Right cardiac atrium (tissue), 5 donors: ENCODE results near the gene MET. TPM values are rescaled to one million over a fixed set of nuclear protein-coding genes. Genes with fewer than 3 reads are reported as not detected.

Experiments
- ATAC-seq, 2 donors: fragments of 200-7000 bp; cut with Tn5 transposase; one replicate each; pipeline versions ENCODE4 v1.8.0 to v1.9.1; 2020; ENCODE audit warnings: moderate library complexity in 2 of 2, mild to moderate bottlenecking in 1 of 2
- DNase-seq, 3 donors: peaks; one replicate each; pipeline ENCODE4 v3.0.0-alpha.2; 2020
- H3K27ac ChIP-seq: one replicate; pipeline ENCODE4 v1.5.1; 2013; ENCODE audit warnings: mild to moderate bottlenecking, low read length, control low read depth, moderate library complexity
- H3K27me3 ChIP-seq: one replicate; pipeline ENCODE4 v1.6.1; 2013; ENCODE audit not compliant: control insufficient read depth, insufficient read depth
- H3K4me1 ChIP-seq: one replicate; pipeline ENCODE4 v1.6.1; 2013; ENCODE audit warnings: low read length; ENCODE audit not compliant: control insufficient read depth, insufficient read depth
- H3K4me3 ChIP-seq: one replicate; pipeline ENCODE4 v1.5.1; 2013; ENCODE audit warnings: low read length, control low read depth
- H3K9me3 ChIP-seq: one replicate; pipeline ENCODE4 v1.6.1; 2013; ENCODE audit warnings: low read length; ENCODE audit not compliant: control insufficient read depth
- WGBS: extraction: QIAGEN DNeasy Blood & Tissue Kit; methylation state at CpG from one replicate; pipeline ENCODE4 v1.1.7; 2013; 5-methylcytosine and 5-hydroxymethylcytosine counted together
- intact Hi-C, 4 donors: fragments of 100-400 bp; cut with DNase I; formaldehyde crosslinking; loops; one replicate each; pipeline versions ENCODE4 v1.11.0 to v1.14.0; 2022 to 2023
- polyA plus RNA-seq: library from polyadenylated mRNA; stranded (reverse); fragments of 200-250 nt; gene quantifications from one replicate; pipeline ENCODE4 v1.2.3, GENCODE V29; 2013
- total RNA-seq, 4 donors: library from RNA; stranded (reverse); fragmentation: NEBNext Ultra II Directional; extraction: Animal tissue kit (Norgen Biotek cat#: 25700); gene quantifications; one replicate each; pipeline ENCODE4 v1.2.1, GENCODE V29; 2021
- donor health status: healthy with polysubstance abuse.
- donor health status: DM: no; HTN: yes; CAD: no.
- donor health status: DM: no; HTN: no; CAD: no.
- donor health status: DM: no; HTN: yes; CAD: no; lungs with severe emphysema.
- donor health status: DM: yes; HTN: yes; CAD: no.

MET gene
- total and polyA plus RNA-seq, 5 donors: 4.1 to 20.0 (median 13.3) TPM

DNA sequence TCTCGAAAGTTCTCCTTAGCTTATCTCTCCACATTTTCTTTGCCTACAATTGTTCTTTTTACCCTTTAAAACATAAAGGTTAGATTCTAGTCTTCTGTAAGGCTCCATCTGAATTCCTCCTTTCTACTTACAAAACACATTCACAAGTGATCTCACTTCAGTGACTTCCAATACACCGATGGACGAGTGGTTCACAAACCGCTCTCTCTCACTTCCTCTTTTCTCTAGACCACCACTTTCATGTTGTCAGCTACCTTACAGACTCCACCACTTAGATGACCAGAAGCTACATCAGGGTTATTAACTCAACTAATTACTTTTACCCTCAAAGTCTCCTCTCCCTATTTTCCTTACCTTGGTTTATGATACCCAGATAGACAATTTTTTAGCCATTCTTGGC, 11.8 kb downstream of the MET start:
- Histone ChIP-seq H3K9me3 (no peaks in the 10 kb centered on the region), H3K4me1 (no peaks in the 10 kb centered on the region), H3K27me3 (no peaks in the 10 kb centered on the region), H3K4me3 (no peak overlapping the region), H3K27ac (no peak overlapping the region)
- DNase-seq (no peak), ATAC-seq (no peak)
- 86% methylated on average over 4 of the region's 4 CpGs for WGBS
- intact Hi-C loops: no loop called here

DNA sequence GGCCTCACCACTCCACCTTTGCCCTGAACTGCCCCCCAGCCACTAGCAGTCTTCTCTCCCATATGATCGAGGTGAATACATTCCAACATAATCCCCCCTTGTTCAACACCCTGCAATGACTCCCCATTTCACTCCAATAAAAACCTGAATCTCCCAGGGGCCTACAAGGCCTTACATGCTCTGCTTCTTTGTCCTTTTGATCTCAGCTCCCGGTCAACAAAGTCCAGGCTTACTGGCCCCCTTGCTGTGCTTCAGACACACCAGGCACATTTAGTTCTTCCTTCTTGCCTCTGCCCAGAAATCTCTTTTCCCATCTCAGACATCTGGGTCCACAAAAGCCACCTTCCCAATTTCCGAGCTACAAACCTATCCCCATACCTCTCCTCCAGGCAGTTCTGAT, 14.0 kb downstream of the MET start:
- no peaks in the 10 kb centered on the region for H3K27me3 ChIP-seq
- DNase-seq: no peak
- no peak overlapping the region for H3K27ac ChIP-seq
- H3K9me3 ChIP-seq: no peaks in the 10 kb centered on the region
- no peak overlapping the region for H3K4me3 ChIP-seq
- H3K4me1 ChIP-seq: no peaks in the 10 kb centered on the region
- WGBS: 88% methylated on average over 3 of the region's 3 CpGs
- intact Hi-C loops: no loop called here
- no peak for ATAC-seq

DNA sequence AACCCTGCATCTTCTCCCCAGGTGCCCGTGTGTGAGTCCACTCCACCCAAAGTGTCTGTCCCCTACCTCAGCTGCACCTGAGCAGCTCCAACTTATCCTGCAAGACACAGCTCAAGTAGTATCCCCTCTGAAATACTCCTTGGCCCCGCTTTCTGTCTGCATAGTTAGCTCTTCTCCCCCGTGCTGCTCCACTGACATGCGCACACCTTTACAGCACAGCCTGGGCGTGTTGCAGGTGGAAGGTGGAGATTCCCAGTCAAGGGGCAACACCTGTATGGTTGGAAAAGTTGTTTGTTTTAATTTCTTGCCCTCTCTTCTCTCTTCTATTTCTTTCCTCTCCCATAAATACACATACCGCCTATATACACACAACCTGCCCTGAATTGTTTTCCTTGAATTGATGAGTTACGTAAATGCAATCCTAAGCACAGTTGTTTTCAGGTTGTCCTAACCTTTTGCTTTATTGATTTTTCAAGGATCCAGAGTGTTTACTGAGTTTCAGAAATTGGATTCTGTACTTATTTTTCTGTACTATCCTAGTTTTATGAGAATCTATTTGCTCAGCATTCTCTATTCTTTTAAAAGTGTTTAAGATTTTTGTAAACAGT, 14.9 kb downstream of the MET start:
- Histone ChIP-seq H3K9me3 (no peaks in the 10 kb centered on the region), H3K4me1 (peaks cover 2% of the 10 kb centered on the region), H3K27ac (no peak overlapping the region), H3K27me3 (no peaks in the 10 kb centered on the region), H3K4me3 (no peak overlapping the region)
- no peak for DNase-seq
- ATAC-seq: no peak
- WGBS: 89% methylated on average over 7 of the region's 7 CpGs
- intact Hi-C loops: no loop called here

DNA sequence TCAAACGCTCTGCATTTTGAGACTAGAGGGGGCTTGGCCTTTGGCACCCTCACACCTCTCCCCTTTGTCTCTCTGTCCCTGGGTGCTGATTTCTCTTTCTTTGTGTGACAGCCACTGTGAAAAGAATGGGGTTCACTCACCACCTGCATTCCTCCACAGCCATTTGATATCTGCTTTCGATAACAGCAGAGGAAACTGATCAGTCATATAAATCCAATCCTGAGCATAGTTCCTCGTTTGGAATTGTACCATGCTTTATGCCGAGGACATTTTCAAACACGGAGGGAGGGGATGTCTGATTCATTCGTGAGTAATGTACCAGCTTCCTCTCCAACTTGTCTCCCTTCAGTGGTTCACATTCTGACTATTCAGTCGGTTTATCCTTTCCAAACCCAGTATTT, 15.8 kb downstream of the MET start:
- Histone ChIP-seq H3K9me3 (no peaks in the 10 kb centered on the region), H3K4me3 (no peak overlapping the region), H3K27me3 (no peaks in the 10 kb centered on the region), H3K4me1 (peaks cover 2% of the 10 kb centered on the region), H3K27ac (no peak overlapping the region)
- 36% methylated on average over 7 of the region's 7 CpGs for WGBS
- intact Hi-C loops: no loop called here
- ATAC-seq (peak in 1 of 2 donors; percentile 61), DNase-seq (no peak)

DNA sequence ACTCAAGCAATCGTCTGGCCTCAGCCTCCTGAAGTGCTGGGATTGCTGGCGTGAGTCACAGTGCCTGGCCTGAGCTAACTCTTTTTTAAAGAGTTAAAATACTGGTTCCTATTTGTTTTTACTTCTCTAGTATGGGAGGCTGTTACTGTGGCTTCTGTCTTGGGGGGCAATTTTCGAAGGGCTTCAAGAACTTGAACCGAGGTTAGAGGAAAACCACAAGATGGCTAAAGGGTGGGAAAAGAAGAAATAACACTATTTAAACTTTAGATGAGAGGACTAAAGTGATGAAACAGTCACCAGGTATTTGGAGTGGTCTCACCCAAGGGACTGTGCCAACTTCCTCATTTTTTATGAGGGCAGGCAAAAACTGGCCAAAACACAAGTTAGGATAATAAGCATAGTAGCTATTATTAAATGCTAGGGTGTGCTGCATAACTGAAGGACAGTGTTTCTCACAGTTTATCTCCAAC, 17.8 kb downstream of the MET start:
- Histone ChIP-seq H3K4me1 (peaks cover 2% of the 10 kb centered on the region), H3K4me3 (no peak overlapping the region), H3K27me3 (no peaks in the 10 kb centered on the region), H3K9me3 (no peaks in the 10 kb centered on the region), H3K27ac (no peak overlapping the region)
- 74% methylated on average over 4 of the region's 4 CpGs for WGBS
- ATAC-seq (no peak), DNase-seq (no peak)
- intact Hi-C loops: no loop called here

DNA sequence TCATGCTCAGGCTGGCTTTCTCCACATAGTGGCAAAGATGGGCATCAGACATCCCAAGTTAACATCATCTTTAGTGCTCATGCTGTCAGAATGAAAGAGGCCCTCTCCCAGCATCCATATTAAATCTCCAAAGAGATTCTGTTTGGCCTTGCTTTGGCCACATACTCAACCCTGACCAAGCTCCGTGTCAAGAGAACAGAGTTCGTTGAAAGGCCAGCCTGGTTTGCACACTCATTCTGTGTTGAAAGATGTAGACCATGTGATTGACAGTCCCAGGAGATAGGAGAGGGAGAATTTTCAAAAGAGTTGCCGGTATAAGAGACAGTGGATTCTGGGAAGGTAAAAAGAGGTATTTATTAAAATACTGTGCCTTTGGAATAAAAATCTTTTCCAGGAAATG, 19.7 kb downstream of the MET start:
- intact Hi-C loops: no loop called here
- 31% methylated on average over 3 of the region's 3 CpGs for WGBS
- peaks cover 2% of the 10 kb centered on the region for H3K4me1 ChIP-seq
- no peak overlapping the region for H3K4me3 ChIP-seq
- DNase-seq: no peak
- H3K27ac ChIP-seq: no peak overlapping the region
- peak in 1 of 2 donors; percentile 29 for ATAC-seq
- no peaks in the 10 kb centered on the region for H3K9me3 ChIP-seq
- no peaks in the 10 kb centered on the region for H3K27me3 ChIP-seq

DNA sequence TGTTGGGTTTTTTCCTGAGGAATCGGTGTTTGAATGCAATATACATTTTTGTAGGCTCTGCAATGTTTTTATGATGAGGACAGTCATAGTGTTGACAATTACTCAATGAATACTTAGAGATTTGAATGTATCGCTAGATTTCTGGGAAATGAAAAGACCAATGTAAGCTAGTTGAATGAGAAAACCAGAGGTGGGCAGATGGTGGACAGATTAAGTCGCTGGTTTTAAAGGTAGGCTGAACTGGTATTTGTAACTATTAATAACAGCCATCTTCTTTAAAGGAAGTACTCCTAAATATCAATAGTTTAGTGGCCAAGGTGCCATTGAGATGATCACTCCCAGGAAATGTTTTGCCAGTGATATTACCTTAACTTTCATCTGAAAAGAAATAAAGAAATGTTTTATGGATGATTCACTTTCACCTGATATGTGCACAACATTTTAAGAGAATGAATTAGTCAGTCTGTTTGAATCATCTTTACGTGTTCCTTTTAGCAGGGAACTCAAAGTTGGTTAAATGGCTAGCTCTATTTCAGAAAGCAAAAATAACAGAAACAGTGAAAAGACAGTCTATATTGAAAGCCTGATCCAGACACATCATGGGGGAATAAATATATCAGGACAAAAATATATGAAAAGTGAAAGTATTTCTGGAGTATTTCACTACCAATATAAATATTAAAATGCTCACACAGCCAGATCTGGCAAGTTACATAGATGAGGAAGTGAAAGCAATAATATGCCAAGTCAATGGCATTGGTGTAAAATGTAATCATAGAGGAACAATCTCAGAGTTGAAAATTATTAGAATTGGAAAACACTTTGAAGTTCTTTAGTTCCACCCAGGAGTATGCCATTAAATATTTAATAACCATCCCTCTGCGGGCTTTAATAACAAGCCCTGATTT, 20.7 kb downstream of the MET start:
- ATAC-seq (no peak), DNase-seq (no peak)
- WGBS: 88% methylated on average over 5 of the region's 5 CpGs
- H3K4me1 ChIP-seq: peaks cover 2% of the 10 kb centered on the region
- intact Hi-C loops: no loop called here
- no peak overlapping the region for H3K4me3 ChIP-seq
- no peaks in the 10 kb centered on the region for H3K9me3 ChIP-seq
- H3K27ac ChIP-seq: no peak overlapping the region
- no peaks in the 10 kb centered on the region for H3K27me3 ChIP-seq

DNA sequence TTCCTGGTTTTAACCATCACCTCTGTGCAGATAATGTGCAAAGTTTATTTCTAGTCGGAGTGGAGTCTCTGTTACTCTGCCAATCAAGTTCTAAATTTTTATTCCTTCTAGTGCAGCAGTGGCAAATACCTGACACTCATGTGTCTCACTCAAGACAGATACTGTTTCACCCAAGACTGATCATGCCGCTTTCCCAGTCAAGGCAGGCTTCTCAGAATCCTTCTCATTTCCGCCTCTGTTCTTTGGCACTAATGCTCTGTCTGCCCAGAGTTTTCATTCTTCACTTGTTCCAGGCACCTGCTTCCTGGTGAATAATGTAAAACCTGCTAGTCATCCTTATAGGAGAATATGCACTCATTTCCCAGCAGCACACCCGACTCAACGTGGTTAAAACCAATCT, 24.7 kb downstream of the MET start:
- peaks cover 2% of the 10 kb centered on the region for H3K4me1 ChIP-seq
- no peaks in the 10 kb centered on the region for H3K27me3 ChIP-seq
- DNase-seq (no peak), ATAC-seq (no peak)
- 56% methylated on average over 5 of the region's 5 CpGs for WGBS
- H3K4me3 ChIP-seq: no peak overlapping the region
- intact Hi-C loops: no loop called here
- no peak overlapping the region for H3K27ac ChIP-seq
- no peaks in the 10 kb centered on the region for H3K9me3 ChIP-seq

DNA sequence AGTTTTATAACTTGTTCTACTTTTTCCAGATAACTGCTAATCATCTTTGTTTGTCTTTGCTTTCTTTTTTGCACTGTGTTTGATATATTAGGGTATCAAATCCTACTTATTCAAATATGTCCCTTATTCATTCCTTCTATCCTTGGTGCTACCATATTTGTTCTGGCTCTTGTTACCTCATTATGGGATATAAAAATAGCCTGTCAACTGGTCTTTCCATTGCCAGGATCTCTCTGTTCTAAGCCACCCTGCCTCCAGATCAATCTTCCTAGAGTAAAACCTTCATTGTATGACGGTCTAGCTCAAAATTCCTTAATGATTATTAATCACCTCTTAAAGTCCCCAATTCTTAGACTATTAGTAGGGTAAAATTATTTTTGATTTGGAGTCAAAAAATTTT, 25.2 kb downstream of the MET start:
- DNase-seq: no peak
- 87% methylated on average over 1 of the region's 1 CpG for WGBS
- no peaks in the 10 kb centered on the region for H3K27me3 ChIP-seq
- no peak for ATAC-seq
- intact Hi-C loops: no loop called here
- no peak overlapping the region for H3K4me3 ChIP-seq
- H3K4me1 ChIP-seq: peaks cover 2% of the 10 kb centered on the region
- H3K27ac ChIP-seq: no peak overlapping the region
- H3K9me3 ChIP-seq: no peaks in the 10 kb centered on the region

DNA sequence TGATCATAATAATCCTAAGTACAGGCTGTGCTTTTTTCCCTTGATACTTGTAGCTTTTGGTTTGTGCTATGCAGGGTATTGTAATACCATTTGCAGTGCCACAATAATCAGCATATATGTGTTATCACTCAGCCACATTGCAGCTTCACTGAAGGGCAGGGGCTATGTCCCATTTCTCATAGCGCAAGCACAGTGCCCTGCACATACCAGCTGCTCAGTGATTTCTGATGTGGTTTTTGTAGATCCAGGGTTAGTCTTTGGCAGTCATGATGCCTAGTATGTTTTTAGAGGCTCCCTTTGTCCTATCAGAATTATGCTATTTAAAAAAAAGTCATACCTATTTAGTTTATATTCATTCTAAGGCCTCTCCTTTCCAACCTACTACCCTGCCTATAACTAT, 25.8 kb downstream of the MET start:
- no peak overlapping the region for H3K27ac ChIP-seq
- intact Hi-C loops: no loop called here
- H3K4me1 ChIP-seq: peaks cover 2% of the 10 kb centered on the region
- WGBS: 95% methylated on average over 1 of the region's 1 CpG
- no peaks in the 10 kb centered on the region for H3K9me3 ChIP-seq
- ATAC-seq: no peak
- no peak for DNase-seq
- H3K27me3 ChIP-seq: no peaks in the 10 kb centered on the region
- no peak overlapping the region for H3K4me3 ChIP-seq

DNA sequence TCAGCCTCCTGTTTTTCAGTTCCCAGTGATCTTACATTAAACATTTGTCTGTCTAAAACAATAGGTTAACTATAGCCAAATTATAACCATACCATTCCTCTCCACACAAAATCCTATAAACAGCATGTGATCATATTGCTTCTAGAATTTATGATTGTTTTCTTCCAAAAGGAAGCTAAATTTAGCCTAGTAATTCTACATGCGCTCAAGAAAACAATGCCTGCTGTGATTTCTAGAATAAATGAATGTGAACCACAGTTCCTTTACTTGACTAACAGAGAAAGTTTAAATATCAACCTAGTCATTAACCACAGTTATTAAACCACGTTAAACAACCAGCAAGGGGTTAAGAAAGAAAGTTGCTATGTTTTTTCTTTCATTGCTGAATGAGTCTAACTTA, 26.4 kb downstream of the MET start:
- DNase-seq (no peak), ATAC-seq (no peak)
- H3K27me3 ChIP-seq: no peaks in the 10 kb centered on the region
- H3K27ac ChIP-seq: no peak overlapping the region
- peaks cover 2% of the 10 kb centered on the region for H3K4me1 ChIP-seq
- WGBS: 70% methylated on average over 2 of the region's 2 CpGs
- intact Hi-C loops: no loop called here
- no peak overlapping the region for H3K4me3 ChIP-seq
- H3K9me3 ChIP-seq: no peaks in the 10 kb centered on the region
